H1 (cell line): Measurements from ENCODE around the gene GINS3. TPM values are rescaled to one million over a fixed set of nuclear protein-coding genes. Genes with fewer than 3 reads are reported as not detected.

Experiments used
- CTCF ChIA-PET: fragments of 300-600 bp; sonication (Branson Sonifier 250); formaldehyde crosslinking; loops from one replicate; lab custom pipeline; 2021; ENCODE audit not compliant: partially characterized antibody; lab: Charles Lee
- POLR2A ChIA-PET: fragments of 300-600 bp; sonication (Branson Sonifier 250); formaldehyde crosslinking; loops from one replicate; lab custom pipeline; 2021; ENCODE audit warnings: inconsistent platforms; ENCODE audit not compliant: partially characterized antibody; lab: Charles Lee
- DNase-seq, 2 experiments: peaks; one replicate each; pipeline versions ENCODE4 v3.0.0 to v3.0.0-alpha.2; 2010 to 2022; ENCODE audit warnings: low spot score in 2 of 2, low read depth in 1 of 2, mixed read lengths in 1 of 2
- FAIRE-seq: peaks from 2 replicates; lab custom pipeline; 2011; peaks lifted over from hg19 to GRCh38; lab: Jason Lieb, UNC
- H2AFZ ChIP-seq: 2 replicates; pipeline ENCODE4 v1.8.1; 2012; ENCODE audit warnings: low read length, inconsistent platforms
- H2AK5ac ChIP-seq: 2 replicates; pipeline ENCODE4 v1.6.1; 2013; ENCODE audit warnings: low read depth, low read length
- H2BK120ac ChIP-seq: replicated peaks from 2 replicates; pipeline ENCODE3; 2013; ENCODE audit warnings: low read depth, low read length, inconsistent platforms
- H2BK12ac ChIP-seq: 2 replicates; pipeline ENCODE4 v1.6.1; 2013; ENCODE audit warnings: low read depth, low read length
- H2BK15ac ChIP-seq: 2 replicates; pipeline ENCODE4 v1.6.1; 2013; ENCODE audit warnings: low read length
- H2BK20ac ChIP-seq: 2 replicates; pipeline ENCODE4 v1.6.1; 2013; ENCODE audit warnings: low read length
- H2BK5ac ChIP-seq: 2 replicates; pipeline ENCODE4 v1.6.1; 2013; ENCODE audit warnings: low read depth, low read length
- H3K14ac ChIP-seq: 2 replicates; pipeline ENCODE4 v1.6.1; 2013; ENCODE audit warnings: inconsistent platforms; ENCODE audit not compliant: insufficient read length
- H3K18ac ChIP-seq: 2 replicates; pipeline ENCODE4 v1.6.1; 2013; ENCODE audit warnings: low read length; ENCODE audit errors: extremely low read depth
- H3K23ac ChIP-seq: 2 replicates; pipeline ENCODE4 v1.6.1; 2013; ENCODE audit warnings: inconsistent platforms; ENCODE audit not compliant: insufficient read length
- H3K23me2 ChIP-seq: 2 replicates; pipeline ENCODE4 v1.6.1; 2013; ENCODE audit warnings: low read depth, low read length
- H3K27ac ChIP-seq: 2 replicates; pipeline ENCODE4 v1.6.1; 2011; ENCODE audit warnings: low read depth, low read length, inconsistent platforms
- H3K27me3 ChIP-seq, 4 experiments: replicated peaks in 1 of 4; 1 replicate in 1 of 4; 2 replicates in 3 of 4; pipeline versions ENCODE4 v1.6.1 to v1.8.1; 2011 to 2013; ENCODE audit warnings: low read length in 3 of 4, mild to moderate bottlenecking in 3 of 4, inconsistent platforms in 2 of 4, mixed read lengths in 2 of 4, moderate library complexity in 1 of 4; ENCODE audit not compliant: control insufficient read depth in 3 of 4, insufficient read depth in 3 of 4; ENCODE audit errors: extremely low read depth in 1 of 4
- H3K36me3 ChIP-seq, 4 experiments: 2 replicates each; pipeline versions ENCODE4 v1.6.1 to v1.8.1; 2011 to 2013; ENCODE audit warnings: mild to moderate bottlenecking in 4 of 4, low read length in 3 of 4, moderate library complexity in 2 of 4, control low read depth in 1 of 4, inconsistent platforms in 1 of 4; ENCODE audit not compliant: insufficient read depth in 4 of 4, control insufficient read depth in 2 of 4
- H3K4ac ChIP-seq: replicated peaks from 2 replicates; pipeline ENCODE3; 2013; ENCODE audit warnings: low read length, low read depth, mixed read lengths, inconsistent platforms; ENCODE audit not compliant: insufficient read length
- H3K4me1 ChIP-seq, 4 experiments: replicated peaks in 1 of 4; 1 replicate in 1 of 4; 2 replicates in 3 of 4; pipeline versions ENCODE4 v1.6.1 to v1.8.1; 2011 to 2013; ENCODE audit warnings: low read length in 3 of 4, inconsistent platforms in 2 of 4, mixed read lengths in 1 of 4; ENCODE audit not compliant: insufficient read depth in 4 of 4, control insufficient read depth in 3 of 4
- H3K4me2 ChIP-seq, 2 experiments: 2 replicates each; pipeline versions ENCODE4 v1.6.1 to v1.8.1; 2011 to 2013; ENCODE audit warnings: low read depth in 2 of 2, low read length in 2 of 2, control low read depth in 1 of 2, inconsistent platforms in 1 of 2, mild to moderate bottlenecking in 1 of 2; ENCODE audit not compliant: insufficient read depth in 1 of 2
- H3K4me3 ChIP-seq, 4 experiments: fragments of 200-600, 300-600 bp in 1 of 4; sonication (generic), shearing (Covaris generic), sonication (Bioruptor Twin) in 1 of 4; 2 replicates each; pipeline versions ENCODE4 v1.5.1 to v1.8.1; 2011 to 2016; ENCODE audit warnings: low read length in 4 of 4, low read depth in 3 of 4, control low read depth in 2 of 4, inconsistent platforms in 2 of 4, mild to moderate bottlenecking in 2 of 4, mixed read lengths in 1 of 4, moderate library complexity in 1 of 4; ENCODE audit not compliant: insufficient read depth in 2 of 4; ENCODE audit errors: extremely low read depth in 1 of 4
- H3K56ac ChIP-seq: replicated peaks from 2 replicates; pipeline ENCODE3; 2013; ENCODE audit warnings: low read depth, mild to moderate bottlenecking, mixed read lengths, low read length, inconsistent platforms; ENCODE audit not compliant: insufficient read length
- H3K79me1 ChIP-seq: 2 replicates; pipeline ENCODE4 v1.6.1; 2013; ENCODE audit warnings: low read depth, low read length, control low read depth
- H3K79me2 ChIP-seq, 2 experiments: 2 replicates each; pipeline versions ENCODE4 v1.6.1 to v1.8.1; 2012 to 2013; ENCODE audit warnings: low read length in 2 of 2, mild to moderate bottlenecking in 2 of 2, inconsistent platforms in 1 of 2; ENCODE audit not compliant: insufficient read depth in 2 of 2, control insufficient read depth in 1 of 2
- H3K9ac ChIP-seq, 4 experiments: replicated peaks in 1 of 4; 1 replicate in 1 of 4; 2 replicates in 3 of 4; pipeline versions ENCODE4 v1.6.1 to v1.8.1; 2011 to 2013; ENCODE audit warnings: low read depth in 3 of 4, low read length in 3 of 4, control low read depth in 2 of 4, mild to moderate bottlenecking in 2 of 4, moderate library complexity in 2 of 4, inconsistent platforms in 1 of 4; ENCODE audit errors: extremely low read depth in 1 of 4
- H3K9me3 ChIP-seq, 2 experiments: 2 replicates each; pipeline versions ENCODE4 v1.6.1 to v1.8.1; 2012 to 2013; ENCODE audit warnings: mild to moderate bottlenecking in 2 of 2, moderate library complexity in 2 of 2, control low read depth in 1 of 2, inconsistent platforms in 1 of 2, low read depth in 1 of 2, low read length in 1 of 2, mixed read lengths in 1 of 2; ENCODE audit not compliant: insufficient read depth in 2 of 2
- H4K20me1 ChIP-seq, 2 experiments: replicated peaks in 1 of 2; 2 replicates each; pipeline versions ENCODE3 to v1.8.1; 2011 to 2013; ENCODE audit warnings: inconsistent platforms in 2 of 2, low read length in 2 of 2, mild to moderate bottlenecking in 1 of 2; ENCODE audit not compliant: insufficient read depth in 2 of 2, control insufficient read depth in 1 of 2
- H4K5ac ChIP-seq: 2 replicates; pipeline ENCODE4 v1.6.1; 2013; ENCODE audit warnings: low read length, low read depth, mixed read lengths, inconsistent platforms; ENCODE audit not compliant: insufficient read length
- H4K8ac ChIP-seq: 2 replicates; pipeline ENCODE4 v1.8.0; 2013; ENCODE audit warnings: mild to moderate bottlenecking, moderate library complexity, low read length, inconsistent platforms; ENCODE audit not compliant: insufficient read depth; ENCODE audit errors: extremely low read depth
- H4K91ac ChIP-seq: replicated peaks from 2 replicates; pipeline ENCODE3; 2013; ENCODE audit warnings: low read length, mixed read lengths, inconsistent platforms; ENCODE audit not compliant: insufficient read length
- CHD1 ChIP-seq: IDR thresholded peaks from 2 replicates; pipeline ENCODE4 v1.6.1; 2012; ENCODE audit warnings: low read depth, low read length, improper control_type of control experiment
- CREB1 ChIP-seq: IDR thresholded peaks from 2 replicates; pipeline ENCODE4 v1.6.1; 2012; ENCODE audit warnings: inconsistent platforms
- EGR1 ChIP-seq: IDR thresholded peaks from 2 replicates; pipeline ENCODE4 v1.6.1; 2011; ENCODE audit warnings: low read depth, low read length, borderline replicate concordance
- EP300 ChIP-seq, 2 experiments: IDR thresholded peaks; 1 replicate in 1 of 2; 2 replicates in 1 of 2; pipeline ENCODE4 v1.6.1; 2011 to 2012; ENCODE audit warnings: low read depth in 2 of 2, low read length in 2 of 2, mild to moderate bottlenecking in 2 of 2, borderline replicate concordance in 1 of 2, inconsistent platforms in 1 of 2, moderate library complexity in 1 of 2
- EZH2 ChIP-seq: fragments of 200-600 bp; sonication (generic); IDR thresholded peaks from 2 replicates; pipeline ENCODE4 v1.7.1; 2012; ENCODE audit warnings: low read depth, mild to moderate bottlenecking, moderate library complexity, low read length, inconsistent platforms; ENCODE audit not compliant: severe bottlenecking
- FOSL1 ChIP-seq: IDR thresholded peaks from 2 replicates; pipeline ENCODE4 v1.6.1; 2011; ENCODE audit warnings: mild to moderate bottlenecking, low read depth, low read length, moderate library complexity; ENCODE audit not compliant: insufficient read depth
- HDAC2 ChIP-seq, 2 experiments: fragments of 300-600 bp in 1 of 2; sonication (generic) in 1 of 2; IDR thresholded peaks; 2 replicates each; pipeline ENCODE4 v1.6.1; 2011 to 2012; ENCODE audit warnings: low read depth in 2 of 2, low read length in 2 of 2, mild to moderate bottlenecking in 2 of 2, moderate library complexity in 2 of 2, borderline replicate concordance in 1 of 2, inconsistent platforms in 1 of 2
- HDAC6 ChIP-seq: IDR thresholded peaks from one replicate; pipeline ENCODE4 v1.7.1; 2012; ENCODE audit warnings: low read depth, mild to moderate bottlenecking, inconsistent platforms, low read length, moderate library complexity
- RAD21 ChIP-seq, 2 experiments: IDR thresholded peaks in 1 of 2; conservative IDR thresholded peaks in 1 of 2; 2 replicates each; pipeline ENCODE4 v1.6.1; 2011; ENCODE audit warnings: low read depth in 2 of 2, low read length in 2 of 2, improper control_type of control experiment in 1 of 2, inconsistent platforms in 1 of 2, mild to moderate bottlenecking in 1 of 2, moderate library complexity in 1 of 2
- SP1 ChIP-seq: IDR thresholded peaks from 2 replicates; pipeline ENCODE4 v1.6.1; 2011; ENCODE audit warnings: low read depth, low read length
- ZNF274 ChIP-seq: IDR thresholded peaks from 2 replicates; pipeline ENCODE4 v1.7.0; 2012; ENCODE audit warnings: low read length, borderline replicate concordance; ENCODE audit errors: extremely low read depth
- whole genome bisulfite sequencing, 2 experiments: shearing (Covaris generic) in 1 of 2; methylation state at CpG; one replicate each; pipeline versions ENCODE4 v1.1.6 to v1.1.7; 2013 to 2015; ENCODE audit warnings: low lambda C conversion rate in 2 of 2, mixed read lengths in 2 of 2, inconsistent platforms in 1 of 2, low coverage in 1 of 2, missing lambda C conversion rate in 1 of 2; ENCODE audit not compliant: insufficient replicate concordance in 2 of 2, insufficient coverage in 1 of 2, insufficient read length in 1 of 2; ENCODE audit errors: extremely low coverage in 1 of 2, missing lambda C conversion rate in 1 of 2; 5-methylcytosine and 5-hydroxymethylcytosine counted together
- polyA plus RNA-seq, 7 experiments: library from polyadenylated mRNA; depleted of rRNA in 3 of 7; stranded (reverse) in 5 of 7; unstranded in 2 of 7; fragments of >200 nt in 5 of 7; fragments of 200-250 nt in 2 of 7; gene quantifications; 1 replicate in 5 of 7; 2 replicates in 1 of 7; 4 replicates in 1 of 7; pipeline versions ENCODE4 v1.2.1 to v1.2.3, GENCODE V29; 2011 to 2013; ENCODE audit warnings: missing spikeins in 2 of 7, mixed read lengths in 2 of 7
- total RNA-seq: library from RNA; stranded (reverse); fragmentation: NEBNext Ultra II Directional; extraction: Animal tissue kit (Norgen Biotek cat#: 25700); gene quantifications from 2 replicates; pipeline ENCODE4 v1.2.1, GENCODE V29; 2021
- TF ChIP-seq, protein P1 (sequence below): IDR thresholded peaks from 2 replicates; pipeline ENCODE4 v1.6.1; 2011; ENCODE audit warnings: low read length, improper control_type of control experiment

The GINS3 gene
- total and polyA plus RNA-seq, 2 of the 8 experiments (the other 6 are each of a cell fraction or from before 2014, with no cell fraction given): 12.9 to 15.4 TPM

DNA sequence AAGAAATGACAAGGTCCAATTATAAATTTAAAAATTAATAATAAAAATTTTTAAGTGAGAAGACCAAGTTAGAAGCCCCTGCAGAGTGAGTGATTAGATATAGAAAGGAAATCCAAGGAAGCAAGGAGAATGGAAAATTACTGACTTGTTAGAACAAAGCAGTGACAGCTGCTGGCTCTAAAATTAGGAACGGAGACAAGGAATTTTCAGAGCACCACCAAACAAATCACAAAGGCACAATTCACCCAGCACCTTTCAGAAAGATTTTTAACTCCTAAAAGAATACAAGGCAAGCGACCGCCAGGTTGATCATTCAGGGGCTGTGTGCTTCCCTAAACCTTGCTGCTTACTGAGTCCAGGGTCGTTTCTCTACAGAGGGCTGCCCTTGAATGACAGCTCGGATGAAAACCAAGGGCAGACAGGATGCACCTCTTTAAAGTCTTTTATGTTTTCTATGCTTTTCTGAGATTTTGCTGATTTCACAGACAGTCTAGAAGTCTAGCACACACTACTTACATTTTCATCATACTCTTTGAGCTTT, 45.4 kb upstream of the GINS3 start:
- Histone ChIP-seq H2BK120ac (no peak overlapping the region), H3K4ac (no peak overlapping the region), H4K20me1 (no peaks in the 10 kb centered on the region), H2AFZ (no peak overlapping the region), H4K91ac (no peak overlapping the region), H3K4me3 (no peak overlapping the region), H3K36me3 (no peaks in the 10 kb centered on the region), H2BK20ac (no peak overlapping the region), H3K14ac (no peak overlapping the region), H2BK15ac (no peak overlapping the region), H4K5ac (no peak overlapping the region), H2BK5ac (no peak overlapping the region), H2BK12ac (no peak overlapping the region), H4K8ac (no peak overlapping the region), H3K9me3 (no peaks in the 10 kb centered on the region), H3K4me1 (peaks cover 0 to 7% (median 3%) of the 10 kb centered on the region in 4 experiments; a peak in 3 of 7 replicates), H3K79me1 (no peaks in the 10 kb centered on the region), H3K4me2 (no peak overlapping the region), H3K56ac (no peak overlapping the region), H3K27me3 (peaks cover 0 to 4% (median 0%) of the 10 kb centered on the region in 4 experiments; a peak in 1 of 7 replicates), H3K18ac (no peak overlapping the region), H2AK5ac (no peak overlapping the region), H3K79me2 (no peaks in the 10 kb centered on the region), H3K23ac (no peak overlapping the region), H3K23me2 (no peaks in the 10 kb centered on the region; the same call in 1 of the 2 replicates), H3K9ac (no peak overlapping the region), H3K27ac (no peak overlapping the region)
- FAIRE-seq (no peak), DNase-seq (no peak)
- ChIA-PET POLR2A (no interaction called here), CTCF (interaction anchor here (0.6 to 1.2 kb wide), 4 partner anchors 11 to 250 kb away, joined by 3 to 4 read pairs (median 4); no protein-coding TSS in a partner anchor)
- WGBS, 2 experiments: 72% methylated on average over 5 of the region's 5 CpGs; no CpG with 5 or more reads in 1 of the 2 experiments
- no peak for TF ChIP-seq EGR1
- no peak for TF ChIP-seq SP1
- TF ChIP-seq EZH2: no peak
- TF ChIP-seq, protein P1, sequence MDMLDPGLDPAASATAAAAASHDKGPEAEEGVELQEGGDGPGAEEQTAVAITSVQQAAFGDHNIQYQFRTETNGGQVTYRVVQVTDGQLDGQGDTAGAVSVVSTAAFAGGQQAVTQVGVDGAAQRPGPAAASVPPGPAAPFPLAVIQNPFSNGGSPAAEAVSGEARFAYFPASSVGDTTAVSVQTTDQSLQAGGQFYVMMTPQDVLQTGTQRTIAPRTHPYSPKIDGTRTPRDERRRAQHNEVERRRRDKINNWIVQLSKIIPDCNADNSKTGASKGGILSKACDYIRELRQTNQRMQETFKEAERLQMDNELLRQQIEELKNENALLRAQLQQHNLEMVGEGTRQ: no peak
- no peak for TF ChIP-seq EP300 (IDR thresholded peaks at IDR 0.05; ENCODE audit: borderline replicate concordance in 1 of 2, low read depth in 2 of 2, low read length in 2 of 2)
- TF ChIP-seq RAD21 (IDR thresholded peaks at IDR 0.05 in 1 of 2, conservative IDR thresholded peaks at IDR 0.05 in 1 of 2; ENCODE audit: low read depth in 2 of 2, low read length in 2 of 2): no peak
- no peak for TF ChIP-seq HDAC2 (IDR thresholded peaks at IDR 0.05; ENCODE audit: borderline replicate concordance in 1 of 2, low read depth in 2 of 2, low read length in 2 of 2)
- TF ChIP-seq FOSL1: no peak
- no peak for TF ChIP-seq CHD1
- no peak for TF ChIP-seq HDAC6
- no peak for TF ChIP-seq ZNF274
- no peak for TF ChIP-seq CREB1
